ENCODE data around the gene FAR2.
"Not testable (repeated sequence)": the region's sequence is repeated elsewhere in the genome, so short reads cannot be mapped to it uniquely, and the experiment has no call there.

The FAR2 gene

DNA sequence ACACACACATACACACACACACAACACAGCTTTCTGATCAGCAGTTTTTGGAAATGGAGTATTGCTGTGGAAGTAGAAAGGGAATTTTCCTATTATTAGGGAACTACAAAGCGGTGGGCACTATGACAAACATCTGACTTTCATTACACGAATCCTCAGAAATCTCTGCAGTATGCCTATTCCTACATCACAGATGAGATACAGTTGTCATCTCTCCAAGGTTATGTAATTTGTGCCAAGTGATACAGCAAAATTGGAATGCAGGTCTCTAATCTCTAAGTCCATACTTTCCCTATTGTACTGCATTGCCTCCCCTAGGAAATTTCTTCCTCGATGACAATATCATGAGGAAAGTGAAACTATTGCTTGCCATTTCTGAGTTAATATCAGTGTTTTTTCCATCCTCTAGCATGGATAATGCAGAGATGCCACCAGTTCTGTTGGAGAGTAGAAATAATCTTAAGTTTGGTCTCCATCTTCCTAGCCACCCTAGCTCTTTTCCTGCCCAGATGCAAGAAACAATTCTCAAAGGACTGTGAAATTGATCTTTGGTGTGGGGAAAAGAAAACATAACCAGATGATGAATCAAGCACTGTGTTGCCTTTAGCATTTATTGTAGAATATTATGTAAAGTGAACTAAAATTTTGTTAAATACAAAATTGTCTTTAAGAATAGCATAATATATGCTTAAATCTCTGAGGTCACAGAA is 137.2 kb downstream of the FAR2 start:
- DNase-seq = no peak

DNA sequence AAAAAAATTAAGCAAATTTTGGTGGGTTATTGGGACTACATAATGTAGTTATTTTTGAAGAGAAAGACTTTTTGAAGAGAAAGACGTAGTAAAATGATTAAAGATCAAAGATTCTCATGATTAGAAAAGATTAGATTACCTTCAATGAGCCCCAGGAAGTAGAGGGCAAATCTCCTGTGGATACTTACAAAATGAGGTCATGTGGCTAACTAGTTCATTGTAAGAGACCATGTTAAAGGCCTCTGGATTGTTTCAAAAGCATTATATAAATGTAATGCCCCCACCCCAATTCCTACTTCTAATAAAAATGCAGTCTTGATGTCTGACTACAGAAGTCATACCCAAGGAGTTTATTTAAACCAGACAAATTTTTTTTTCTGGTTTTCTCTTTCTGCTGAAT is 138.5 kb downstream of the FAR2 start:
- no peak for DNase-seq

DNA sequence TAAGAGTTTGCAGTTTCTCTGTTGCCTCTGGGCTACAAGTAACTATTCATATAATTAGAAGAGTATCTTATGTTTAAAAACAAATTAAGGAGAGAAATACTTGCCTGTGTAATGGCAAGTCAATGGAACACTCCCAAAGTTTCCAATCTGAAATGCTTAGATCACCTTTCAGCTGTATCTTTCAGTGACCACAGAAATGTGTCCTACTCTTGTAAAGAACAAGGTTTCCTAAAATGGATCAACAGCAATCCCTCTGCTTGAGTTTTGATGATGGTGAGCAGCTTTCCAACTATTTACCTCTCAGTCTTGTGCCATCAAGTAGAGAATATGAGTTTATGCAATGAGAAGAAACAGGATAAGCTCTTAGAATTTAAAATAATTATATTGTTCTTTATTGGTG is 139.0 kb downstream of the FAR2 start:
- no peak for DNase-seq

DNA sequence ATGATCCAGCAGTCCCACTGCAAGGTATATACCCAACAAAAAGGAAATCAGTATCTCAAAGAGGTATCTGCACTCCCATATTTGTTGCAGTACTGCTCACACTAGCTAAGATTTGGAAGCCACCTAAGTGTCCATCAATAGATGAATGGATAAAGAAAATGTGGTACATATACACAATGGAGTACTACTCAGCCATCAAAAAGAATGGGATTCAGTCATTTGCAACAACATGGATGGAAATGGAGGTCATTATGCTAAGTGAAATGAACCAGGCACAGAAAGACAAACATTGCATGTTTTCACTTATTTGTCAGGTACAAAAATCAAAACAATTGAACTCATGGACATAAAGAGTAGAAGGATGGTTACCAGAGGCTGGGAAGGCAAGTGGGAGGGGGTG is 141.4 kb downstream of the FAR2 start:
- not testable (repeated sequence) for DNase-seq

DNA sequence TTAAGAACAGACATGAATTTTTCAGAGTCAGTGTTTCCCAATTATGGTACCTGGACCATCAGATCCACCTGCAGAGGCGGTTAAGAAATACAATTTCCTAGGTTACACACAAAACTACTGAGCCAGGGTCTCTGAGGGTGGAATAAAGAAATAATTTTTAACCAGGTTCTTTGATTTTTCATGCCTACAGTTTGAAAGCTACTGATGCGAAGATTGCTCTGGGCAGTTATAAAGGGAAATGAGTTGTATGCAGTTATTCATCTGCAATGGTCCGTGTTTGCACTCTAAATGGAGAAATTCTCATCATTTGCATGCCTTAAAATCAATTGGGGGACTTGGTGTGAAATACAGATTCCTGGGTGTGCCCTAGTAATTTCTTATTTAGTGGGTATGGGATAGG is 142.1 kb downstream of the FAR2 start:
- DNase-seq = no peak

DNA sequence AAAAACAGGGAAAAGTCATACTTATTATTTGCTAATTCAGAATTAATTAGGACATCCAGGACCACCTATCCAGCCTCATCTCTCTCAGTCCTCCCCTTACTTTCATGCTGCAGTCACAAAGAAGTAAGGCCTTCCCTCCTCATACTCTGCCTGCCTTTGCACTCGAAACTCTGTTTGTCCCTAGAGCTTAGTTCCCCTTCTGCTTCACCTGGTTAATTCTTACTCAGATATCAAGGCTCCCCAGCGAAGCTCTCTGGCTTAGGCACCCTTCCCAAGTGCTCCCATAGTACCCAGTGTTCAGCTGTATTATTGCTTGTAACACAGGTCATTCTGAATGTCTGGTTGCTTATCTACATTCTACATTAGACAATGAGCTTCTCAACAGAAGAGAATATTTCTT is 150.6 kb downstream of the FAR2 start:
- no peak for DNase-seq

DNA sequence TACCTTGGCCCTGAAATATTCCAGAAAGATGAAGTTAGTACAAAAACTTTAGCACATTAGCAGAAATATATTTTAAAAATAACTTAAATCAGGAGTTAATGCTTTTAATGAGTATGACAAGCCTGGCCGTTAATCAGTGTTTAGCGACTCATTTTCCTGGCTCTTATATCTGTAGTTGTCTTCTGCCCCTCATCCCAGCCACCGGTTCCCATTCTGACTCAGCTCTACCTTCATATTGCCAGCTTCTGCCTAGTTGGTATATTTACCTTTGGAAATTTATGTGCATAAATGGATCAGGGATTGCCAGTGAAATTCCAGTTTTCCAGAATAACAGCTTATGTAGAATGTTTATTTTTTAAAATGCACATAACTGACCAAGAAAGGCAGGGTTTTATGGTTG is 152.0 kb downstream of the FAR2 start:
- DNase-seq = no peak

DNA sequence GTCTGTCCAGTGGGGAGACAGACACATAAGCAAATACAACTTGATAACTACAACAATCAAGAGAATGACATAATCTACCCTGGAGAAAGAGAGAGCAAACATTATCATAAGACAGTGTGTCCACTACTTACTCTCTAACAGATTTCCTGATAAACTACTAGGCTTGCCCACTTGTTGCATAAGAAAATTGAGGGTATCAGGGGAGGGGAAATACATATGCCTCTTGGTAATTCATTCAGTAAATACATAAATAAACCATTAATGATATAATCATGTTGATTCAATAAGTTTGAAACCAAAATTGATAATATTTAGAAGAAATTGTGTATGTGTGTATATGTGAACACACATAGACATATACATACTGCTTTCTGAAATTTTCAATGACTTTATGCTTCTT is 155.3 kb downstream of the FAR2 start:
- no peak for DNase-seq

DNA sequence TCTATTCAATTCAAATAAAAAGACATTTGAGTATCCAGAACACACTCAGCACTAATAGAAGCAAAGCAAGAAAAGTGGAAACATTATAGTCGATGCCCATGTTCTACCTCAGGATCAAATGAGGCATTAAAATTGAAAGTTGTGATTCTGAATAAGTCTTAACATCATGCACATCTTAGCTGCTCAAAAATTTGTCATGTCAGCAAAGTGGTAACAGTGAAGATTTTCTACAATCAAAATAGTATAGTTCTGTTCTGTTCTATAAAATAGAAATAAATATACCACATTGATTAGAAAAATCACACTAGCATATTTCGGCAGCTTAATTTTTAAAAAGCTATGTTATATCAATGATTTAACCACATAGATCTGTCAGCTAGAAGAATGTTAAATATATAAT is 157.2 kb downstream of the FAR2 start:
- DNase-seq = no peak

DNA sequence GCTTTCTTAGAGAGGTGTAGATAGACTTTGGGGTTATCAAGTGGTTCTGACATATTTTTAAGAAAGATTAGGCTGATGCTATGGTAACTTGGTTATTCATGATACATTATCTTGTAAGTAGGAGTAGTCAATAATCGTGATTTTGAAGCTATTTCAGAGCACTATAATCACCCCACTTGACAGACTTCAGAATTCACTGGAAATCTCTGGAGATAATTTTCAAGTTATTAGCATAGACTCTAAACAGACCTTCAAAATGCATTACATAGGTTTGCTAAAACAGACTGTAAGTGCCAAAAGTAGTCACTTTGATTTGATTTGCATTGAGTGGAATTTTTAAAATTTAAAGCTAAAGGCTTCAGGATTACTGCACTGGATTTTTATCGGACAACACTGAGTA is 157.6 kb downstream of the FAR2 start:
- DNase-seq = no peak

DNA sequence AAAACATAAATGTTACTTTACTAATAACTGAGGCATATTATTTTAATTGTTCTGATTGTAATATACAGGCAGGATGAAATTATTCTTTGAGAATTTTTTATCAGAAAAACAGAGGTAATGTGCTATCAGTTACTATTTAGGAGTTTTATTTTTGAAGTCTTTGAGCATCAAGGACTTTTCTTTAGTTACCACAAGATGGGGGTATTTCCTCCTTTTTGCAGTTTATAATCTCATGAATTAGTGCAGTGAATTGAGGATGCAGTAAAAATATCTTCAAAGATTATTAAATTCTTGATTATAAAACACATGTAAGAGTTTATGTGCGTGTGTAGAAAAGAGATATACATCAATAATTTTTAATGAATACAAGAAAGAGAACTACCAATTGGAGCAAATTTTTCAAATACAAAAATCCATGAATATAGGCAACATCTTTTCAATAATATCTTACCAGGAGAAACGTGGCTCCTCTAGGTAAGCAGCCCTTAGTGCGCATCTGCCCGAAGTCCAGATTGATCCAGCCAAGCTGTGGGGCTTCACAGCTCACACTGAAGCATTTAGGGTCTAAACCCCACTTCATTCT is 160.3 kb downstream of the FAR2 start:
- DNase-seq = no peak

DNA sequence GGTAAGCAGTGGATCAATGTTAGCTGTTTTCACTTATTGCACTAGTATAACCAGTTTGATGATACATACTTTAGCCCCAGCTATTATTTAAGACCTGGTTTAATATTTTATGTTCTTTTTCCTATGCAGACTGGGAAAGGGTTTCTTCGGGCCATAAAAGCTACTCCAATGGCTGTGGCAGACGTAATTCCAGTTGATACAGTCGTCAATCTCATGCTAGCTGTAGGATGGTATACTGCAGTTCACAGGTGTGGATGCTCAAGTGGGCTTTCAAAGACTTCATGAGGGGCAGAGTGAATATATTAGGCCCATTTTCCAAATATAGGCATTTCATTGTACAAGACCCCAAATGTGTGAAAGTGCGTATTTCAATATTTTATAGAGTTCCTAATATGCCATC is 161.8 kb downstream of the FAR2 start:
- DNase-seq = no peak

DNA sequence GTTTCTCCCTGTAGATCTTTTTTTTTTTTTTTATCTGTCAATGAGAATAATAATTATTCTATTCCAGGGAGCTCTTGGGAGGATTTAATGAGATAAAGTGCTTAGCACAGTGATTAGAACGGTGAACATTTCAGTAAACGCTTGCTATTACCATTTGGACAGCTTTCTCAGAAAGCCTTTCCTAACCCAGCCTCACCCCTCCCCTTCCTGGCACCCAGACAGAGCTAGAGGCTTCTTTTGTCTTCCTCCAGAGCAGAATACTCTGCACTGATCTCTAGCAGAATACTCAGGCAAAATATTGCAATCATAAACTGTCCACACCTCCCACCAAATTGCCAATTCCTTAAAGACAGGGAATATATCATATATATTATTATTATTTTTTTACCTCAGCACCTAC is 165.3 kb downstream of the FAR2 start:
- DNase-seq = no peak

DNA sequence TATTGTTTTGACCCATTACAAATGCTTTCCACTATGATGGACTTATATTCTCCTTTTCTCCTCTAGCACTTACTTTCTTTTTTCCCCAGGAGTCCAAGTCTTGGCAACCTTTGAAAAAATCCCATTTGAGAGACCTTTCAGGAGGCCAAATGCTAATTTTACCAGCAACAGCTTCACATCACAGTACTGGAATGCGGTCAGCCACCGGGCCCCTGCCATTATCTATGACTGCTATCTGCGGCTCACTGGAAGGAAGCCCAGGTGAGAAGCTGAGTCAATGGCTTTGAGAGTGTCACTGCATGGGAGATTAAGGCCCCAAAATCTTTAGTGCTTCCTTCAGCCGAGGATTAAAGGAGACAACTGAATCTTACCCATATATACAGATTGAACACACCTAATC is 167.7 kb downstream of the FAR2 start:
- DNase-seq = no peak

DNA sequence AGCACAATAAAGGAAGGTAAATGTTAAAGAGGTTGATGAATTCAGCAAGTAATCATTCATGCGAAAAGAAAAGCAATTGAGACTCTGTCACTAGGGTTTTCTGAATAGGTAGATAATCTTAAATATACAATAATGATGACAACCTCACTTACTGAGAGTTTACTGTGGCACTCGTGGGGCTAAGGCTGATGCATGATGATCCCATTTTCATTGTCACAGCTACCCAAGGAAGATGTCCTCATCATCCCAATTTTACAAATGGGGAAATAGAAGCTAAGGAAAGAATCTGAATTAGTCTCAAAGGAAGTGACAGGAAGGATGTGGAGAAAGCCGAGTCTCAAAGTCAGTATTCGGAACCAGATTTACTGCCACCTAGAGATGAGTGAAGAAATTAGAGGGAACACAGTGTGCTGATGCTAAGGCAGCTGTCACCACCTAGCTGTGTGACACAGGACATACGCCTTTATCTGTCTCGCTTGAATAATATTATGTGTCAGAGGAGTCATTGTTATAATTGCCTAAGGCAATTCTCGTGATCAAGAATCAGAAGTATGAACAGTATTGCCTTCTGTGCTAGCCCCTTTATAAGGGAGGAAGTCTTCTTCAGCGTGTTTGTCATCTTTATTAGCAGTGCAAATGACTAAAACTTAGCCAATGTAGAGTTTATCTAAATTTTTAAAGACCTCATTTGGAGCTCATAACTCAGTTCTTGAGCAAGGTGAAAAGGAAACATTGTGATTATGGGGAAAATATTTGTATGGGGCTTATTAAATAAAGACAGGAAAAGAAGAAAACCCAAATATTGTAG is 168.7 kb downstream of the FAR2 start:
- DNase-seq = peak; percentile 51

DNA sequence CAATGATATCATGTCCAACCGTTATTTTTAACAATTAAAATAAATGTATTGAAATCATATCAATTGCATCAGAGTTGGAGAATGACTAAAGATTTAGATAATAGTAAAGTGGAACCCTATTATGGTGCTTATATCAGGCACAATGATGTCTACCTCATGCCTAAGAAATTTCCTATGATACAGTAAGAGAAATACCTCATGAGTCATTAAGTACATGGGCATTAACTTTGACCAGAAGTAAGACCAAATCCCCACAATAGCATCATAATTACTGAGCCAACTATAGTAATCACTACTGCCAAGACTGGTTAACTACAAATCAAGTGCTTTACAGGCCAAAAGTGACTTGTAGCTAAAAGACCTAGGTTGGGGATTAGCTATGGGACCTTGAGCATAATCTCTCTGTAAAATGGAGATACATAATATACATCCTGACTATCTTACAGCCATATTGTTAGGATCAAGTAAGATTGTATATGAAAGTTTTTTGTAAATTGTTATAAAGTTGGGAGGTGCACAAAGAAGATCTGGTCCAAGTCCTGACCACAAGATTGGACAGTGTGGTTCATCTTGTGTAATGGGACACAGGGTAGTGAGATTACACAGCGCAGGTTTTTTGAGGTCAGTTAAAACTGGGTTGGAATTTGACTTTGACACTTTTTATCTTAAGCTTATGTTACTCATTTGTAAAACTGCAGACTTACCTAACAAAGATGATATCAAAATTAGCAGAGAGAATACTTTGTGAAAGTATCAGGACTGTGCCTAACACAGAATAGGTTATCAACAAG is 171.4 kb downstream of the FAR2 start:
- no peak for DNase-seq

DNA sequence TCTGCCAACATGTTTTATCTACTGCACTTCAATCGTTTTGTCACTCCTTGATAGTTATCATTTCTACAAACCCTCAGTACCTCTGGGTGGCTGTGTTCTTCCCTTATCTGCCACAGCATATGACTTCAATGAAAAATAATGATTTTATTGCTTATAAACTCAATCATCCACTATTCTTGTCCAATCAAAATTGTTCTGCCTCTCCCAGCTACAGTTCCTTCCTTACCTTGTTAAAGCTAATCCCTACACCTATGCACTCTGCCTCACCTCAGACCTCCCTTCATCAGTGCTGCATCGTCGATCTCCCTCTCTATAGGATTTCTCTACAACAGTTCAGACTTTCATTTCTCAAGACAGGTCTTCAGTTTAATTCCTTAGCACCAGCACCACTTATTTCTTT is 173.1 kb downstream of the FAR2 start:
- no peak for DNase-seq

DNA sequence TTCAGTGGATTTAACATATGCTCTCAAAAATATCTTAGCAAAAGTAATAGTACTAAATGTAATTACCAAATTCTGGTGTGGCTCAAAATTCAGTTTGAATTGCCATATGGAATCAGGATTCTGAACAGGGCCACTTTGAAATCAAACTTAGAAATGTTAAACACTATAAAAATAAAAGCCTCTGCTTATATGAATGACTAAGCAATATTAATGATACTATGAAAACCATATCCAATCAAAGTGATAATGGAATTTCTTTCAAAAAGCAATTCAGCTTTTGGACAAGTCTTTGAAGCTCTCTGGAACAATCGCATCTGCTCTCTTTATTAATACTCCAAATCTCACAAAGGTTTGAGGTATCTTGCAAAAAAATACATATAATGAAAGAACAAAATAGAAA is 180.3 kb downstream of the FAR2 start:
- DNase-seq = no peak

DNA sequence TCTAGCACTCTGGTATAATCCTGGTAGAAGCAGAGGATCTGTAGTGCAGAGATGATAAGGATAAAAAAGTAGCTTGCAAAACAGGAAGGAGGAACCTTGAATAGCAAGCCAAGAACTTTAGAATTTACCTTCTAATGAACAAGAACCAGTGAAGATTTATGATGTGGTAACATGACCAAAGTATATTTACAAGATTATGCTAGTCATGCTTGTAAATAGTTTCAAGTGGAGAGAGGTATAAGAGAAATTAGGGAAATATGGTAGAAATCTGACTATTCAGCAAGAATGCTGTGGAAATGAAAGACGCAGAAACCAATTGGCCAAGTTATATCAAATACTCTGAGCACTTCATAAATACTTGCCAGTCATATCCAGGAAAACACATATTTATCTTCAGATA is 184.1 kb downstream of the FAR2 start:
- DNase-seq = no peak

DNA sequence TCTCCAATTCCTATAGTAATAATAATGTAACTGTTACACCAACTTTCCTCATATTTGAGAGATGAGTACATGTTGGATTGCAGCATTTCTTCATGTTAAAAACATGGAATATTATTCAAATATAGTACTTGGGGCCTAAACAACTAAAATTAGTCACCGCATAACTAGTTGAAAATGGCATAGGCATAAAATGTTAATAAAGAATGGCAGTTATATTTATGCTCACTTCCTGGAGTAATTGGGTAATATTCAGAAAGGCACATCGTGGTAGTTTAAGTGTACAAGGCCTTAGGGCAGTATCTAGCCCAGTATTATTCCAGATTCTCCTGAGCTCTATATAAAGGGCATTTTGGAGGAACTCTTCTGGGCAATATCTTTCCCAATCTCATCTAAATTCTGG is 185.9 kb downstream of the FAR2 start:
- no peak for DNase-seq

DNA sequence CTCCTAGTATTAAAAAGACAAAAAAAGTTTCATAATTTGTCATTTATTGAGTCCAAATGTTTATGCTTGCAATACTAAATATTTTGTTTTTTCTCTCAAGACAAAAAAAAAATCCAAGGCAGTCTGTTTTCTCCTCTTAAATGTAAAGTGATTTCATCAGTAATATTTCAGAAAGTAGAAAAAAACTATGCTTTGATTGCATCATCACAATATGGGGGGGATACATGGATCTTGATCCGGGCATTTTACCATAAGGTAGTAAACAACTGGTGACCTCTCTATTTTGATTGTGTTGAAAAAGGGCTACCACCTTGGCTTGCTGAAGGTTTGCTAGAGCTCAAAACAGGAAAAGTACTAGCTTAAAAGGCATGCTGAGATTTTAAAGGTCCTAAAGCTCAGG is 188.2 kb downstream of the FAR2 start:
- DNase-seq = no peak

DNA sequence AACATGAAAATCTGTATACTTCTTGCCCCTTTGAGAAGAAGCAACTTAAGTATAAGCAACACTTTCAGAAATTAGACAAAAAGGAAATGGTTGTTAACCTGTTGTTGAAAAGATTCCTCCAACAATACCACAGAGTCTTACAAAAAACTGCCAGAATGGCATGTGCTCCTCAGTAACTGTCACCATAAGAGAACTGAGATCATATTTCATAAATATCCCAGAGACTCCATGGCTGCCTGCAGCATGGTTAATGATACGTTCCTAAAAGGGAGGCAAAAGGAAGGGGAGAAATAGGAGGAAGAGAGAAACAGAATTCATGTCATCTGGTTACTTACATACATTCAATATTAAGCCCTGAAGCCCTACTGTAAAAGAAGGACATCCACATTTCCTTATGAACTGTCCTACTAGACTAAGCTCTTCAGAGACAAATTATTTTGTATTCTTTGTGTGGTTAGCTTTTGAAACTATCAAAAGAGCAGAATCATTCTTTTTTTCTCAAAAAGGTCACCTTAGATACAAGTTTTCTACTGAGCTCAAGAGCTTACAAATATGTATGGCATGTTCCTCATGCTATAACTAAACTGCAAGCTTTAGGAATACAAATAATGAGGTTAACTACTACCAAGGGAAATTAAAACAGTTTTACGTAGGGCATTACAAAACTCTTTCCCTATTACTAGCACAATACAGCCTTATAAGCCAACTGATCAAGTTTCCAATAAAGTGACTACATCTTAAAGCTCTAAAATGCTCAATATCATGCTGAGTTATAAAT is 194.1 kb downstream of the FAR2 start:
- DNase-seq = no peak
